ENCODE measurements around the gene SNX1. TPM values are rescaled to one million over a fixed set of nuclear protein-coding genes. Genes with fewer than 3 reads are reported as not detected.
"Not testable (repeated sequence)": the region's sequence is repeated elsewhere in the genome, so short reads cannot be mapped to it uniquely, and the experiment has no call there.

The SNX1 gene
- total RNA-seq, 1 donor, result 55.0 TPM

DNA sequence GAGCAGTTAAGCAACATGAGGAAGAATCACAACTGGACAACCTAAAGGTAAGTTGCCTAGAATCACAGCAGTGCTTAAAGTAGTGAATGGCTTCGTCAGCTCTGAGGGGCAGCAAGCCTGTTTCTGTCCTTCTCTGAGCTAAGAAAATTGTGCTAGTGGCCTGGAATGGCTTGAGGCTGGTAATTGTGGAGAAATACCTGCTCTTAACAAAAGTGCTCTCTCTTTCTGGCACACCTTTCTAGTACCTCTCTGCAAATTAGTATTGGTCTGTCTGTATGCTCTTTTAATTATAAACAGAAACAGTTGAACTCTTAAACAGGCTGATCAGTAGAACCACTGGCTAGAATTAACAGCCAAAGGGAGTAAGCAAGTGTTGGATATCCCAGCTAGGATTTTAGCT, 11.6 kb downstream of the SNX1 start:
- no peak overlapping the region for H3K4me3 ChIP-seq (ENCODE audit: low read depth, low read length)
- TF ChIP-seq, protein P1, sequence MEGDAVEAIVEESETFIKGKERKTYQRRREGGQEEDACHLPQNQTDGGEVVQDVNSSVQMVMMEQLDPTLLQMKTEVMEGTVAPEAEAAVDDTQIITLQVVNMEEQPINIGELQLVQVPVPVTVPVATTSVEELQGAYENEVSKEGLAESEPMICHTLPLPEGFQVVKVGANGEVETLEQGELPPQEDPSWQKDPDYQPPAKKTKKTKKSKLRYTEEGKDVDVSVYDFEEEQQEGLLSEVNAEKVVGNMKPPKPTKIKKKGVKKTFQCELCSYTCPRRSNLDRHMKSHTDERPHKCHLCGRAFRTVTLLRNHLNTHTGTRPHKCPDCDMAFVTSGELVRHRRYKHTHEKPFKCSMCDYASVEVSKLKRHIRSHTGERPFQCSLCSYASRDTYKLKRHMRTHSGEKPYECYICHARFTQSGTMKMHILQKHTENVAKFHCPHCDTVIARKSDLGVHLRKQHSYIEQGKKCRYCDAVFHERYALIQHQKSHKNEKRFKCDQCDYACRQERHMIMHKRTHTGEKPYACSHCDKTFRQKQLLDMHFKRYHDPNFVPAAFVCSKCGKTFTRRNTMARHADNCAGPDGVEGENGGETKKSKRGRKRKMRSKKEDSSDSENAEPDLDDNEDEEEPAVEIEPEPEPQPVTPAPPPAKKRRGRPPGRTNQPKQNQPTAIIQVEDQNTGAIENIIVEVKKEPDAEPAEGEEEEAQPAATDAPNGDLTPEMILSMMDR (IDR thresholded peaks at IDR 0.05; ENCODE audit: insufficient read depth, low read length), result no peak
- DNase-seq (ENCODE audit: low read depth), result no peak

DNA sequence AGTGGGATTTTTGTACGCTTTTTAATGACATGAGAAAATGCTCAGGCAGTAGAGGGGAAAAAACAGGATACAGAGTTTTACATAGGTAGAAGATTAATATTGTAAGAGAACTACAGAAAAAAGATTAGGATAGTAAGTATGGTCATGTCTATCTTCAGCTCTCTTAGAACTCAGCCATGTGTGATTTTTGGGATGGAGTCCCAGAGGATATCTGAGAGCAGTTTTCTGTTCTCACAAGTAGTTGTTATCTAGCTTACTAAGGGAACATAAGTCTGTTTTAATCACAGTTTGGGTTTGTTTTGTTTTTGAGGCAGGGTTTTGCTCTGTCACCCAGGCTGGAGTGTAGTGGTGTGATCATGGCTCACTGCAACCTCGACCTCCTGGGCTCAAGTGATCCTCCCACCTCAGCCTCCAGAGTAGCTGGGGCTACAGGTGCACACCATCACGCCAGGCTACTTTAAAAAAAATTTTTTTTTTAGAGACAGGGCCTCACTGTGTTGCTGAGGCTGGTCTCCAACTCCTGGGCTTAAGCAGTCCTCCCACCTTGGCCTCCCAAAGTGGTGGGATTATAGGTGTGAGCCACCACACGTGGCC, 14.4 kb downstream of the SNX1 start:
- DNase-seq (ENCODE audit: low read depth); H3K4me3 ChIP-seq (ENCODE audit: low read depth, low read length): not testable (repeated sequence)

DNA sequence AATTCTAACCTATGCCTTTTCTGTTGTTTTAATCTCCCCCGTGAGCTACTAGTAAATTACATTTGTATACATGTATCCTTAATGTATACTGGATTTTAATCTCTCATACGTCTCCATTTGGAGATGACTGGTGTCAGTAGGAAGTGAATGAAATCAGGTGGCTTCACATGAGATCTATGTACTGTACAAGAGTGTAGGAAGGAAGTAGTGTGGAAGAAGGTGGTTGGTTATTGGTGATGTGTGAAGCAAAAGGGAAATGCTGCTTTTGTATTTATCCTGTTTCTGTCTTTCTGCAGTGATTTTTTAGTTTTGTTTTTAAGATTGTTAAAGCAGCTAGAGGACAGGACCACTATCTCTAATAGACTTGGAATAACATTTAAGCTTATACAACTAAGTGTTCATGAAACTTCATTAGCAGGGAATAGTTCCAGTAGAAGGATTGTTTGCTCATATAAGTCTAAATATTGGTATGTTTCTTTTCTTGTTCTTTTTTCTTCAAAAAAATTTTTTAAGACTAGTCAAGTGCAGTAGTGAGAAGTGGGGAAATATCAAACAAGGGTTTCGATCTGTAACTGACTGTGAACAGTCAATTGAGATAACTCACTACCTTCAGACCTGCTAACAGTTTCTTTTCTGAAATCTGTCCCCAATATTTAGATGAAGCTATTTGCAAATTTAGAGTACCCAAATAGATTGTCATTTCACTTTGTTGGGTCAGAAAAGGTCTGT, 15.3 kb downstream of the SNX1 start:
- no peak overlapping the region for H3K4me3 ChIP-seq (ENCODE audit: low read depth, low read length)
- TF ChIP-seq, protein P1 (IDR thresholded peaks at IDR 0.05; ENCODE audit: insufficient read depth, low read length), result no peak
- no peak for DNase-seq (ENCODE audit: low read depth)

DNA sequence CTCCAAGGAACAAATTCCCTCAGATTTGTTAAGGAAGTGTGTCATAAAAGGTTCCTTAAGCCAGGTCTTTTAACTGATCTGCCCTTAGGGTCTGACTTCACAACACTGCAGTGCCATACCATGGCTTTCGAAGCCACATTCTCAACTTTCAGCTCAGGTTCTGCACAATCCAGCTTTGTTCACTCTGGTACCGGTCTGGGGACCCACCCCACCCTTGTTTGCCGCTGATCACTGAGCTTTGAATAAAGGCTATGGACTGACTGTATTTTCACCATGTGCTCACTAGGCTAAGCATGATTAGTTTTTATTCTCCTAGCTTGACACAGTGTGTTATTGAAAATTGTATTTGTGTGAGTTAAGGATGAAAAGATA, 15.9 kb downstream of the SNX1 start:
- DNase-seq (ENCODE audit: low read depth), result no peak
- no peak overlapping the region for H3K4me3 ChIP-seq (ENCODE audit: low read depth, low read length)
- TF ChIP-seq, protein P1 (IDR thresholded peaks at IDR 0.05; ENCODE audit: insufficient read depth, low read length), result no peak

DNA sequence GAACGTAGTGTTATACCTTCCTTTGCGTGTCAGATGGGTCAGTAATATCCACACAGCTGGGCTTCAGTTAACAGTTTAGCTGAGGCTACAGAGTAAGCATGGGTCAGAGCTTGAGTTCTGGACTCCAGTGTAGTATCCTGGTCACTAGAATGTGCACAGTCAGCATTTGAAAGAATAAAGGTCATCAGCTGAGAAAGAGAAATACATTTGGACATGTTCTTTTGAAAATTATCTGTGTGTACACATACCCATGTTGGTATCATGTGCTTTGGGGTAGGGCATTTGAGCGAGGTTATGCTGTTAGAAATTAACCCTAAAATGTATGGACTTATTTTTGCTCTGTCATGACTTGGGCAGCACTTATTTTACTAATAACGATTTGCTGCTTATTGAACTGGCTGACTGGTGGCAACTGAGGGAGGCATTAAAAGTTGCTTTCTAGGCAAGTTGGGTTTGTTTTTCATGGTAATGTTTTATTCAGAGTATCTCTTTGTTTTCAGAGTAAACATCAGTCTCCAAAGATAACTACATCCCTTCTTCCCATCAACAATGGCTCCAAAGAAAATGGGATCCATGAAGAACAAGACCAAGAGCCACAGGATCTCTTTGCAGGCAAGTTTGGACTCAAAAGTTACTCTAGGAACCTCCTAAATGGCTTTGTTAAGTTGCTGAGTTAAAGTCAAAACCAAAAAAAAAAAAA, 16.4 kb downstream of the SNX1 start:
- H3K4me3 ChIP-seq (ENCODE audit: low read depth, low read length), result no peak overlapping the region
- no peak for DNase-seq (ENCODE audit: low read depth)
- TF ChIP-seq, protein P1 (IDR thresholded peaks at IDR 0.05; ENCODE audit: insufficient read depth, low read length), result no peak

DNA sequence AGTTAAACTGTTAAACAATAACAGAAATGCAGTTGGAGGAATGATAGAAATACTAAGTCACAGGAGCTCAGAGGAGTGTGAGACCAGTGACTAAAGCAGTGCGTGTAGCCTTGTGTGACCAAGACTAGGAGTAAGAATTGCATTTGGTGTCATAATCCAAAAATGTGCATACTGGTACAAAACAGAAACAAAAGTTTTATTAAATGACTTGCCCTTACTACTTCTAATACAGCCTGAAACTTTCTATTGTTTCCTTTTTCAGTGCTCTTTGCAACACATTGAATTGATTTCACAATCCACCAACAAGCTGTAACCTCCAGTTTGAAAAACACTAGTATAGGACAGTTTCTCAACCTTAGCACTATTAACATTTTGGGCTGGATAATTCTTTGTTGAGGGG, 17.1 kb downstream of the SNX1 start:
- DNase-seq (ENCODE audit: low read depth), result peak; percentile 79
- no peak overlapping the region for H3K4me3 ChIP-seq (ENCODE audit: low read depth, low read length)
- TF ChIP-seq, protein P1 (IDR thresholded peaks at IDR 0.05; ENCODE audit: insufficient read depth, low read length), result no peak

DNA sequence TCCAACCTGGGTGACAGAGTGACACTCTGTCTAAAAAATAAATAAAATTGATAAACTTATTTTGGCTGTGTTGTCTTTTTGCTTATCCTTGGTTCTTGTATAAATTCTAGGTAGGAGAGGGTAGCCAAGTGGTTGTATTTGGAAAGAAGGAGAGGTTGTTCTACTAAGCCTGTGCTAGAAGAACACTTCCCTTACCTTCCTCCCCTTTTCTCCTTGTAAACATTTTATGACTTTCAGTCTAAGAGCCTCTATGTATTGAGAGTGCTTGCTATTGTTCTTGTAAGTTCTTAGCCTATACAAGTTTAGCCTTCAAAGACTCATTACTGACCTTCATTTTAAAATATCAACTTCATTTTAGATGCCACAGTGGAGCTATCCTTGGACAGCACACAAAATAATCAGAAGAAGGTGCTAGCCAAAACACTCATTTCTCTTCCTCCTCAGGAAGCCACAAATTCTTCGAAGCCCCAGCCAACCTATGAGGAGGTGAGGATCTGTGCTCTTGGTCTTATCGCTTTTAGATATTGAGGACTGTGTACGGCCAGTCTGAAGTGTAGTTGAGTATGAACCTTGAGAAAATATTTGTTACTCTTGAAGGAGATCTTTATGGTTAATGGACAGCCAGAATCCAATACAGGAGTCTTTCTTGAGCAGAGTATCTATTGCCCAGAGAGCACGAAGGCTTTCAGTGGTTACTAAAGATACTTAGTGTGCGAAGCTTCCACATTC, 22.1 kb downstream of the SNX1 start:
- TF ChIP-seq, protein P1 (IDR thresholded peaks at IDR 0.05; ENCODE audit: insufficient read depth, low read length), result no peak
- DNase-seq (ENCODE audit: low read depth), result no peak
- H3K4me3 ChIP-seq (ENCODE audit: low read depth, low read length), result no peak overlapping the region

DNA sequence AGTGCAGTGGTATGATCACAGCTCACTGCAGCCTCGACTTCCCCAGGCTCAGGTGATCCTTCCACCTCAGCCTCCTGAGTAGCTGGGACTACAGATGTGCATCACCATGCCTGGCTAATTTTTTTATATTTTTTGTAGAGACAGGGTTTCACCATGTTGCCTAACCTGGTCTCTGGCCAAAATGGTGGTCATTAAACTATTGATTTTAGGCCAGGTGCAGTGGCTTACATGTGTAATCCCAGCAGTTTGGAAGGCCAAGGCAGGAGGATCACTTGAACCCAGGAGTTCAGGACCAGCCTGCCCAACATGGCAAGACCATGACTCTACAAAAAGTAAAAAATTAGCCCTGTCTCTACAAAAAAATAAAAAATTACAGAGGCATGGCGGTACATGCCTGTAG, 24.5 kb downstream of the SNX1 start:
- DNase-seq (ENCODE audit: low read depth); H3K4me3 ChIP-seq (ENCODE audit: low read depth, low read length): not testable (repeated sequence)
